Peyer's patch (tissue), 4 donors: ENCODE measurements around the gene PTPN23.

Experiments used
- CTCF ChIP-seq, 6 experiments: fragments of 450-650 bp in 4 of 6; fragments of 200-600 bp in 2 of 6; sonication (generic) in 1 of 6; IDR thresholded peaks; one replicate each; pipeline ENCODE4 v1.5.1; 2017 to 2019; ENCODE audit warnings: antibody characterized with exemption in 6 of 6, mild to moderate bottlenecking in 3 of 6, moderate library complexity in 1 of 6
- POLR2A ChIP-seq, 2 donors: fragments of 450-650 bp; IDR thresholded peaks; one replicate each; pipeline ENCODE4 v1.5.1; 2017; ENCODE audit warnings: antibody characterized with exemption in 2 of 2, mild to moderate bottlenecking in 2 of 2, moderate library complexity in 2 of 2

GRCh38 chr3:47423548-47424145, 42.8 kb downstream of the PTPN23 start:
- TF ChIP-seq CTCF (IDR thresholded peaks at IDR 0.05): no peak
- TF ChIP-seq POLR2A (IDR thresholded peaks at IDR 0.05): no peak
